Adrenal gland (tissue), 5 donors: ENCODE data around the gene SIGLEC12.
A peak's percentile ranks its signal among the peaks of the same experiment; 100 is the strongest.

ENCODE experiments used
- POLR2A ChIP-seq, 2 donors: fragments of 450-650 bp; IDR thresholded peaks; one replicate each; pipeline ENCODE4 v1.6.1; 2017; ENCODE audit warnings: antibody characterized with exemption in 2 of 2, mild to moderate bottlenecking in 2 of 2, moderate library complexity in 1 of 2
- TF ChIP-seq, protein P1 (sequence below), 6 experiments: fragments of 450-650 bp in 4 of 6; fragments of 200-600 bp in 2 of 6; sonication (generic) in 1 of 6; IDR thresholded peaks; 1 replicate in 5 of 6; 2 replicates in 1 of 6; pipeline versions ENCODE4 v1.5.1 to v1.8.0; 2016 to 2021; ENCODE audit warnings: antibody characterized with exemption in 6 of 6, mild to moderate bottlenecking in 2 of 6, moderate library complexity in 1 of 6
- donor health status: DM: no; HTN: no; CAD: no.

DNA sequence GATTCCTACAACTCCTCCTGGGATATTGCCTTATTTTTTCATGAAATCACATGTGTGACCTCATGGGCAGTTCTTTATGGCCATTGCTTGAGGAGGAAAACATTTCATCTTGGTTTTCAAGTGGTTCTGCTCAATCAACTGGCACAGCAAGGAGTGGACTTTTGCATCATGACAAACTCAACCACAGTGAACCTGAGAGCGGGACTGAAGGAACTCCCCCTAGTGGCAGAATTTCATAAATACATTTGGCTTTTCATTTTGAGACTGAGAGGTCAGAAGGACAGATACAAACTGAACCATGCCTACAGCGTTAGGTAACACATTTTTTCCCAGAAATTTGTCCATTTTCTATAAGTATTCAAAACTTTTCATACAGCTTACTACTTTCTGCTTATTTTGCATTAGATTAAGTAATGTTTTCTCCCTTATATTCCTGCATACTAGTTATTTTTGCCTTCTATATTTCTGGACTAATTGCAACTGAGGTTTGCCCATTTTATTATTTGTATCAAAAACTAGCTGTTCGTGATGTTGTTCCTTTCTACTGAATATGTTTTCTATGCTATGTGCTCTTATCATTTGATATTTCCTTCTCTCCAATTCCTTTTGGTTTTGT lies 13.4 kb upstream of the SIGLEC12 start:
- TF ChIP-seq, protein P1, sequence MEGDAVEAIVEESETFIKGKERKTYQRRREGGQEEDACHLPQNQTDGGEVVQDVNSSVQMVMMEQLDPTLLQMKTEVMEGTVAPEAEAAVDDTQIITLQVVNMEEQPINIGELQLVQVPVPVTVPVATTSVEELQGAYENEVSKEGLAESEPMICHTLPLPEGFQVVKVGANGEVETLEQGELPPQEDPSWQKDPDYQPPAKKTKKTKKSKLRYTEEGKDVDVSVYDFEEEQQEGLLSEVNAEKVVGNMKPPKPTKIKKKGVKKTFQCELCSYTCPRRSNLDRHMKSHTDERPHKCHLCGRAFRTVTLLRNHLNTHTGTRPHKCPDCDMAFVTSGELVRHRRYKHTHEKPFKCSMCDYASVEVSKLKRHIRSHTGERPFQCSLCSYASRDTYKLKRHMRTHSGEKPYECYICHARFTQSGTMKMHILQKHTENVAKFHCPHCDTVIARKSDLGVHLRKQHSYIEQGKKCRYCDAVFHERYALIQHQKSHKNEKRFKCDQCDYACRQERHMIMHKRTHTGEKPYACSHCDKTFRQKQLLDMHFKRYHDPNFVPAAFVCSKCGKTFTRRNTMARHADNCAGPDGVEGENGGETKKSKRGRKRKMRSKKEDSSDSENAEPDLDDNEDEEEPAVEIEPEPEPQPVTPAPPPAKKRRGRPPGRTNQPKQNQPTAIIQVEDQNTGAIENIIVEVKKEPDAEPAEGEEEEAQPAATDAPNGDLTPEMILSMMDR (IDR thresholded peaks at IDR 0.05), result peak; percentile 50 to 86 (median 63)
- TF ChIP-seq POLR2A (IDR thresholded peaks at IDR 0.05), result no peak
